GM21367 (cell line): ENCODE results near the gene OLR1.

ENCODE experiments used
- ATAC-seq: cut with Tn5 transposase; IDR thresholded peaks from one replicate; pipeline ENCODE4 v1.9.1; 2021; ENCODE audit not compliant: unreplicated experiment

OLR1 gene

DNA sequence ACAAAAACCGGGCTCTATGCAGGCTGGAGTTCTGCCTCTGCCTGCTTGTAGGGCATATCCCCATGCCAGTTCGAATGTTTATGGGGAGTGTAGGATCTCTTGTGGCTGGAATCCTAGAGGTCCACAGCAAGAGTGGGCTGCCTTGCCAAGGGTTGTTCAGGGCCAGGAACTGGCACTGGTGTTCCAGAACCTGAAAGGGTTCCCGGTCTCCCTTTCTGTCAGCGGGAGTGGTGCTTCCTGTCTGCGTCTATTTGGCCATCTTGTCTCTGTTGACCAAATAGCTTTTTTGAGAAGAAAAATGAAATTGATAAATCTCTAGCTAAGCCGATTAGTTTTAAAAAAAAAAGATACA is 17.8 kb downstream of the OLR1 start:
- ATAC-seq: no peak

DNA sequence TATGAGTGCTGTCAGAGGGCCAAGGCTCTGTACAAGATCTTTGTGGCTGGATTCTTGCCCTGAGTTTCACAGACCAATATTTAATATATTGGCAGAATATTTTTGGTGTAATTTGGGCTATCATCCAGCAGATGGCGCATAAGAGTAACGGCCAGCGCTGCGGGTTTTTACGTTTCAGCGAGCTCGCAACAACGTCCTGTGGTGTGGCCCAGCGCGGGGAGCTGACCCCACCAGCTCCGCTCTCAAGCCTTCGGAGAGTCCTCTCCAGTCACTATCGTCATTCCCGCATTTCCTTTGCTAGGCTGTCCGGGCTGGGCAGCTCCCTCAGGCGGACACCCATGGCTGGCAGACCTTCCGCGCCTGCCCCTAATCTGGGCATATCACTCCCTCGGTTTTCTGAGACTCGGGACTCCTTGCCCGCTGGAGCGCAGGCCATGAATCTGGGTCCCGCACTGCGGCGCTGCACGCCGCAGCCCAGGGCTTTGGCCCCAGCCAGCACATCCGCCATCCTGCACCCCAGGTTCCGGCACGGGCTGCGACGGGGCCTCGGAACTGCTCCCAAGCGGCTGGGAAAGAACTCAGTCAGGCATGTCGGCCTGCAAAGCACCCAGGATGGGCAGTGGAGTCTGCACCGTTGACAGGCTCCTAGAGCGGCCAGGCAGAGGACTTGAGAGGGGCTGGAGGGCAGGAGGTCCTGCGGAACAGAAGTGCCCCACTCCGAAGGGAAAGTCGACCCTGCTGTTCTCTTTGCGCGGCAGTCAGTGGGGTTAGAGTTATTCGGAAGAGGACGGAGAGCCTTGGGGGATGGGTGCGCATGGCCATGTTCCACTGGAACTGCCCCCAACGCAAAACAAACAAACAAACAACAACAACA is 18.4 kb downstream of the OLR1 start:
- ATAC-seq: peak; percentile 58

DNA sequence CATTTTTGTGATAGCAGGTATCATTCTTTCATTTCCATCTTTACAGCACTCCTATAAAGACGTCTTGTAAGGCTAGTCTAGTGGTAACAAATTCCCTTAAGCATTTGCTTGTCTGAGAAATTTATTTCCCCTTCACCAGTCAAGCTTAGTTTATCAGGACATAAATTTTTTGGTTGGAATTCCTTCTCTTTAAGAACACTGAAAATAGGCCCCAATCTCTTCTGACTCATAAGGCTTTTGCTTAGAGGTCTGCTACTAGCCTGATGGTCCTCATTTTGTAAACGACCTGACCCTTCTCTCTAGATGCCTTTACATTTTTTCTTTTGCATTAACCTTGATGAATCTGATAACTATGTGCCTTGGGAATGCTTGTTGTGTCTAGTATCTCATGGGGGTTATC is 20.3 kb downstream of the OLR1 start:
- no peak for ATAC-seq

DNA sequence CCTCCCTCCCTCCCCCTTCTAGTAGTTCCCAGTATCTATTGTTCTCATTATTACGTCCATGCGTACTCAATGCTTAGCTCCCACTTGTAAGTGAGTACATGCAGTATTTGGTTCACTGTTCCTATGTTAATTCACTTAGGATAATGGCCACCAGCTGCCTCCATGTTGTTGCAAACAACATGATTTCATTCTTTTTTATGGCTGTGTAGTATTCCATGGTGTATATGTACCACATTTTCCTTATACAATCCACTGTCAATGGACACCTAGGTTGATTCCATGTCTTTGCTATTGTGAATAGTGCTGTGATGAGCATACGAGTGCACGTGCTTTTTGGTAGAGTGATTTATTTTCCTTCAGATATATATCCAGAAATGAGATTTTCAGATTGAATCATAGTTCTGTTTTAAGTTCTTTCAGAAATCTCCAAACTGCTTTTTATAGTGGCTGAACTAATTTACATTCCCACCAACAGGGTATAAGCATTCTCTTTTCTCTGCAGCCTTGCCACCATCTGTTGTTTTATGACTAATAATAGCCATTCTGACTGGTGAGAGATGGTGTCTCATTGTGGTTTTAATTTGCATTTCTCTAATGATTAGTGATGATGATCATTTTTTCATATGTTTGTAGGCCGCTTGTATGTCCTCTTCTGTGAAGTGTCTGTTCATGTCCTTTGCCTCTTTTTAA is 24.1 kb downstream of the OLR1 start:
- ATAC-seq: no peak

DNA sequence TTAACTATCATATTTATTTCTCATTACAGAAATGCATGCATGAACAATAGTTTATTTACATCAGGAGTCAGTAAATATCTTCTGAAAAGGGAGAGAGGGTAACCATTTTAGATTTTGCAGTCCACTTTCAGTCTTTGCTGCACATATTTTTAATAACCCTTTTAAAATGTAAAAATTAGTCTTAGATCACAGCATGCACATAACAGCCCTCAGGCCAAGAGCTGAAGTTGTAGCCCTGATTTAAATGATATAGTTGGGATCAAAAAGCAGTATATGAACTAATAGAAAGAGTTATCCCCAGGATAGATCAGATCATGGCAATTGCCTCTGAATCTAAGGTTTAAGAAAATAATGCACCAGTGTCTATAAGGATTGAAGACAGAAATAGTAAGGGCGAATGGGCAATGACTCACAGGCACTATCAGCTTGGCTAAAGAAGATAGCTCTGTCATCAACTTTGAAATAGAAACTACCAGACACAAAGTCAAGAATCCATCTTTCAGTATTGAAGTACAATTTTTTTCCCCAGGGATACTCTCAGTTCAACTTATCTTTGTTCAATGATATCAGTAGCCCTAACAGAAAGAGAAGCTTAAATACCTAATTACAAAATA is 28.8 kb downstream of the OLR1 start:
- ATAC-seq: no peak

DNA sequence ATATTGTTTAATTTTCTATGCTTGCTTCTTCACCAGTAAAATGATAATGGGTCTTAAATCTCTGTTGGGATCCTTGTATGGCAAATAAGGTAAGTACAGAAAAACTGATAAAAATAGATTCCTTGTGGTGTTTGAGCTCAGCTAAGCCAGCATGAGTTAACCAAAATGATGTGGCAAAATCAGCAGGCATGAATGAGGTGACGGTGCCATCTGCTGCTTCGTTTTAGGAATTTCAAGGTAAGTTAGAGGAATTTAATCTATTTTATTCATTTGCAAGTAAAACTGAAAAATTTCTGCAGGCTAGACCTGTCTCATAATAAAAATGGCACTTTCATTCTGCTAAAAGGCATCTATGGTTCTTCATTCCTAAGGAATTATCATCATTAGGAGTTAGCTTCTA is 31.9 kb downstream of the OLR1 start:
- no peak for ATAC-seq

DNA sequence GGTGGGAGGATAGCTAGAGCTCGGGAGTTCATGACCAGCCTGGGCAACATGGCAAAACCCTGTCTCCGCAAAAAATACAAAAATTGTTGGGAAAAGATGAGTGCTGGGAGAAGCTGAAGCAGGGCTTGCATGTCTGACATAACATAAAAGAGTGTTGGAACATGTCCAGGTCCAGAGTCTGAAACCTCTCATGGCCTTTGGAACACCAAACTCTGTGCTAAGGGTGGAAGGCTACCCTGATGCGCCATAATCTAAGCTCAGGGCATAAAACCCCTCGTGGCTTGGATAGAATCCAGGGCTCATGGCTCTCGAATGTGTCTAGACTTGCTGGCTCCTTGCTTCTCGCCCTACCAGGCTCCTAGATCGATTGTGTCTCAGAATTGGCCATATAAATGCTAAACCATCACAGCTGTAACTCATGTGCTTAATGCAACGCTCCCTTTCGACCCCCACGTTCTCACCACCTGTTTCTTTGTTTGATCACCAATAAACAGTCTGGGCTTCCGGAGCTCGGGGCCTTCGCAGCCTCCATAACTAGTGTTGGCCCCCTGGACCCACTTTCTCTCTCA is 35.2 kb downstream of the OLR1 start:
- ATAC-seq: no peak

DNA sequence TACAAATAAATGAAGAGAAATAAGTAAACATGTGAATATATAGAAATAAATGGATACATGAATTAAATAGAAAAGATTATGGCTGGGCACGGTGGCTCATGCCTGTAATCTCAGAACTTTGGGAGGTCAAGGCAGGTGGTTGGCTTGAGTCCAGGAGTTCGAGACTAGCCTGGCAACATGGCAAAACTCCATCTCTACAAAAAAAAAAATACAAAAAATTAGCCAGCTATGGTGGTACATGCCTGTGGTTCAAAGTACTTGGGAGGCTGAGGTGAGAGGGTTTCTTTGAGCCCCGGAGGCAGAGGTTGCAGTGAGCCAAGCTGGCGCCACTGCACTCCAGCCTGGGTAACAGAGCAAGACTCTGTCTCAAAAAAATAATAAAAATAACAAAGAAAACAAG is 36.8 kb downstream of the OLR1 start:
- ATAC-seq: no peak

DNA sequence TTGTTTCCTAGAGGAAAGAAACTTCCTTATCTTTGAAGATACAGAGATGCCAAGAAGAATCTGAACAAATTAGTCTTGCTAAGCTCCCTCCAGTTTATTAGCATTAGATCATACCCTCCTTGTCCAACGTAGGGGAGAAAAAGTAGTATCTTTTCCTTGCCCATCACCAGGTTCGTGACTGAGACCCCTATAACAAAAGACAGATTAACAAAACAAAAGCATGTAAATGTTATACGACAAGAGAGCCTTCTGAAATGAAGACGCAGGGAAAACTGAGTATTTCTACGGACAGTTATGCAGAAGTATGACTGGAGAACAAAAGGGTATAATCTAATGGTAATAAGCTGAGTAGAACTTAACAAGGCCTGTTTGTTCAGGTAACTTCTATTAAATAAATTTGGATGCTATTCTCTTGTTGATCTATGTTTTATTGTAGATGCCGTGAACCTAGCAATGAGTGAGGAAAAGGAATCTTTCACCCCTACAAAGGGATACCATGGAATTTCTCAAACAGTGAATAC is 39.0 kb downstream of the OLR1 start:
- no peak for ATAC-seq

DNA sequence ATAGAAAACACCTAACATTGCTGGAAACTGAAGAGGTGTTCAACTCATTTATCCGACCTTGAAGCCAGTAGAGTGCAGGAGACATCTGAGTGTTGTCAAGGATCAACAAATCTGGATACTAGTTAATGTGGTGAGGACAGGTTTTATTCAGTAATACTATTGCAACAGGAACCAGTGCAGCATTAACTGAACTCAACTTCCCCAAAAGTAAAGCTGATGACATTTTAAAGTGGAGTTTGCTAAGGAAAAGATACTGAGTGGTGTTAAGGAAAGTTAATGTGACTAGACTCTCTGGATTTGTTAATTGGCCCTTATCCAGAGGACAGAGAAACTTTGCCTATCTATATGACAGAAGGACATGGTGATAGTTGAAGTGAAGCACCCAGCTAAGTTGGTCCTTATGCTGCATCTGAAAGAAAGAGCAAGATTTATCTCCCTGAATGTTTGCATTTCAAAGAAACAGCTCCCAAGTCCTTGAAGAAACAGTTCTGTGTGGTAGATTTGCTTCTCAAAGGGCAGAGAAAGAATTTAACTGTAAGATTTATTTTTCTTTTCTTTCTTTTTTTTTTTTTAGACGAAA is 40.7 kb downstream of the OLR1 start:
- ATAC-seq: no peak

DNA sequence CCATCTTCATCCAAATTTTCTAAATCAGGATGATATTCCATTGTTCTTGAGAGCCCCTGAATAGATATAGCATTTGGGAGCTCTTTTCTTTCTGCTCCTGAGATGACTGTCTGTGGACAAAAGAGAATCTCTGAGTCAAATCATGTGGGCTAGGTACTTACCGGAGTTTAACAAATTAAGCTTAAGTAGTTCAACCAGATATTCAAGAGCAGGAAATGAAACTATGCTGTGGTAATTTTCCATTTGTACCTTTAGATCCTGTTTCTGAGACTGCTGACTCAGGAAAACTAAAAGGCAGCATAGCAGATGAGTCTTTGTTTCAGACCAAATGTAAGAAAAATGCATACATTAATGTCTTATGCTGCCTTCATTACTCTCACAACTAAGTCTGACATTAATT is 41.9 kb downstream of the OLR1 start, which contains the start of gene CLEC7A:
TSS of gene CLEC7A (minus strand) at position 158 of the 400 bp plus-strand sequence. CDS start at position 41, 117 bp downstream.
- ATAC-seq: peak; percentile 86

DNA sequence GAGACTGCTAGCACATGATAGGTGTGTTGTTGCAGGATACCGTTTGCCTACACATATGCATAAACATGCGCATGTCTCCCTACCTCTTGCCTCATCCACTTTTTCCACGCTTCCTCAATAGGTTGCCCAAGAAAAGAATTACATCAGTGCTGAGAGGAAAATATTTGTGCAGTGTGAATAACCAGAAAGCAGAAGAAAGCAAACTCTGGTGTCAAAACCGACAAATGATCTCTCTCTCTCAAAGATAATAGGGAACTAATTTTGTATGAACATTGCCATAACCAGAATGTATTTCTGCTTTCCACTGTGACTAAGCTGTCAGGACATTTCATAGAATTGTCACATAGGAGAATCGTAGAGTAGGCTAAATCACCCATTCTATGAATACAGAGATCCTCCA is 43.2 kb downstream of the OLR1 start:
- ATAC-seq: no peak

DNA sequence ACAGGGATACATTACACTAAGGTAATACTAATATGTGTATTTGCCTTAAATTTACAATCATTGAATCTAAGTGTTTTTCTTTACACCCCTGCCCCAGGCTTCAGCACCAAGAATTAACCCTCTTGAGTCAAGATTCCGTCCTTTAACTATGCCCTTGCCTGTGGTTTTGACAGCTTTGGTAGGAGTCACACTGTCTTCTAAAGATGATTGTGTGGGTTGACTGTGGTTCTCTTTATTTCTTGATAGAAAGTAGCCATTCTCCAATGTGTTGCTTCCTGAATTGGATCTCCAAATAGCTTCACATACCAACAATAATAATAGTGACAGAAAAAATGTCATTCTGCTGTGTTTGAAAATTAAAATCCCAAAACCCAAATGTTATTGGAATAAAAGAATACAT is 45.5 kb downstream of the OLR1 start:
- no peak for ATAC-seq

DNA sequence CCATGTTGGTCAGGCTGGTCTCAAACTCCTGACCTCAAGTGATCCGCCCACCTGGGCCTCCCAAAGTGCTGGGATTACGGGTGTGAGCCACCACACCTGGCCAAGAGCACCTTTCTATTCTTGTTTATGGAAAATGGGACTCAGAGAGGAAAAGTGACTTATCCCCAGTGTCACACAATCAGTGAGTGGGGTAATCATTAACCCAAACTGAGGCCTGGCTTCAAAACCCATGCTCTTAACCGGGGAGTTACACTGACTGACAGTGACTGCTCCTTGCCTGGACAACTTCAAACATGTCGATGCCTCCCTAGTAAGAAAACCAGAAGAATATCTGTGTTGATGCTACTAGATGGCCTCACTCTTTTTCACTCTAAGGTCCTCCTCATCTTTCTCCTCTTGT is 49.2 kb downstream of the OLR1 start:
- ATAC-seq: no peak

DNA sequence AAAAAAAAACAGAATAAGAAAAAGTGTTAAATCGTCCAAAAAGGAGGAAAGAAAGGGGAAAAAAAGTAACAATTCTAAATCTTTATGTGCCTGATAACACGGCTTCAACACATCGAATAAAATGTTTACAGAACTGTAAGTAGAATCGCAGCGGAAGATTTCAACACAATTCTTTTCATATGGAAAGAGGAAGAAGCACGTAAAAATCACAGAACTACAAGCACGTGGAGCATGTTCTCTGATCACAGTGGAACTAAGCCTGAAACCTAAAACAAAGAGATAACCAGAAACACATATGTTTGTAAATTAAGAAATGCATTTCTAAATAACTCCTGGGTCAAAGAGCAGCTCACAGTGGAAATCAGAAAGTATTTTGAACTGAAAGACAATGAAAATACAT is 50.7 kb downstream of the OLR1 start:
- ATAC-seq: no peak

DNA sequence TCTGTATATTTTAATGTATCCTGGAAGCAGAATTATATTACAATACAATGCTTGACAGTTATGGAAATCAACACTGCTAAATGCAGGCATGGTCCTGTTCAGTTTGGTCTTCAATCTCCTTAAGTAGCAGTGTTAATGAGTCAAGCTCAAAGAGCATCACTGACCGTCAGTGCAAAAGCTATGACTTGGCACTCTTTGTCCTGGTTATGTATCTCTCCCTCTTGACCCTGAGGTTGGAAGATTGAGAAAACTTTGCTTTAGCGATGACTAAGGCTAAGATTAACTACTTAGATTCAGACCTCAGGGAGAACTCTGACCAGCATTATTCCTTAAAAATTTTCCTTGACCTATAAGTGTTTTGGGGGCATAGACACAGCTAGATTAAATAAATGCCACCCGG is 52.9 kb downstream of the OLR1 start:
- ATAC-seq: no peak

DNA sequence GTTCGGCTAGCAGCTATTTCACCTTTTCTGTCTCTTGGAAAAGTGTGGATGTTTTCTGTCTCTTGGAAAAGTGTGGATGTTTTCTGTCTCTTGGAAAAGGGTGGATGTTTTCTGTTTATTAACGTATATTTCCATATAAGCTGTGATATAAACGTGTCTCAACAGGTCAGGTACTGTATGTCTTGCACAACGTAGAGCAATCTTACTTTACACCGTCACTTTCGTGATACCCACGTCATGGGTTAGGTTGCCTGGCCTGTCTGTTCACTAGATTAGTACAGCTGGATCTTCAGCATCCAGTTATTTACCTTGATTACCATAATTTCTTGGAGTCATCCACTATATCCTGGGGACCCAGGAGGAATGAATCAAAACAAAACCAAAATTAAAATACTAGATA is 56.0 kb downstream of the OLR1 start:
- no peak for ATAC-seq

DNA sequence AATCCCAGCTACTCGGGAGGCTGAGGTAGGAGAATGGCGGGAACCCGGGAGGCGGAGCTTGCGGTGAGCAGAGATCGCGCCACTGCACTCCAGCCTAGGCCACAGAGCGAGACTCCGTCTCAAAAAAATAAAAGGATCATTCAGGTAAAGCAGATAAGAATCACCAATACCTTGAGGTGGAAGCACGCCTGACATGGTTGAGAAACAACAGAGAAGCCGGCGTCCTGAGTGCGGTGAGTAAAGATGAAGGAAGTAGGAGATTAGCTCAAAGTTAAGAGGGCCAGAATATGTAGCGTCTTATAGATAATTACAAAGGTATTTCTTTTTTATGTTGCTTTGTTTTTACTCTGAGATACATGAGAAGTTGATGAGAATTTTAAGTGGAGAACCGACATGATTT is 56.6 kb downstream of the OLR1 start:
- ATAC-seq: no peak

DNA sequence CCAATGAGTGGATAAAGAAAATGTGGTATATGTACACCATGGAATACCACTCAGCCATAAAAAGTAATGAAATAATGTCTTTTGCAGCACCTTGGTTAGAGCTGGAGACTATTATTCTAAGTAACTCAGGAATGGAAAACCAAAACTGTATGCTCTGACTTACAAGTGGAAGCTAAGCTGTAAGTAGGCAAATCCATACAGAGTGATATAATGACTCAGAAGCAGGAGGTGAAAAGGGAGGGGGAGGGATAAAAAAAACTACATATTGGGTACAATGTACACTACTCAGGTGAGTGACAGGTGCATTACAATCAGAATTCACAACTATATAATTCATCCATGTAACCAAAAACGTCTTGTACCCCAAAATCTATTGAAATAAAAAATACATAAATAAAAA is 58.0 kb downstream of the OLR1 start:
- no peak for ATAC-seq

DNA sequence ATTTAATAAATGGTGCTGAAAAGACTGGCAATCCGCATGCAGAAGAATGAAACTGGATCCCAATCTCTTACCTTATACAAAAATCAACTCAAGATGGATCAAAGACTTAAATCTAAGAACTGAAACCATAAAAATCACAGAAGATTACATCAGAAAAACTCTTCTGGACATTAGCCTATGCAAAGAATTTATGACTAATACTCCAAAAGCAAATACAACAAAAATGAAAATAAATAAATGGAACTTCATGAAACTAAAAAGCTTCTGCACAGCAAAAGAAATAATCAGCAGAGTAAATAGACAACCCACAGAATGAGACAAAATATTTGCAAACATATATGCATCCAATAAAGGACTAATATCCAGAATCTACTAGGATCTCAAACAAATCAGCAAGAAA is 58.9 kb downstream of the OLR1 start:
- ATAC-seq: no peak

DNA sequence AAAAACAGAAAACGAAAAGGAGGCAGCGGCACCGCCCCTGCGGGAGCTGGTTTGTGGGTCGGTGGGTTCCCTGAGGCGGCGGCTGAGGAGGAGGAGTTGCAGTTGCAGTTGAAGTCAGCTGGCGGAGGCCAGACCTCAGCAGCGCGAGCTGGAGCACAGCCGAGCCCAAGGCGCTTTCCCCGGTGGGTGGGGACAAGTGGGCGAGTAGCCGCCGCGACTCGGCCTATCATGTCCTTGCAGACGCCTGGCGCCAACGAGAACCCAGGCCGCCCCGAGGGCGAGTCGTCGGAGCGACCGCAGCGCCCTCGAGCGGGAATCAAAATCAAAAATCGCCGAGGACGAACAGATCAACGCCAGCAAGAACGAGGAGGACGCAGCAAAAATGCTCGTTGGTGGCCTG is 60.5 kb downstream of the OLR1 start:
- no peak for ATAC-seq
